ENCODE measurements around the gene SLC25A25. TPM values are rescaled to one million over a fixed set of nuclear protein-coding genes. Genes with fewer than 3 reads are reported as not detected.

SLC25A25 gene
- total RNA-seq, 1 experiment from 2014 or later: 10.7 TPM

- no TSS peak for BruUV-seq (replicated peaks)
- Histone ChIP-seq H3K36me3 (ENCODE audit: control insufficient read depth, insufficient read depth, low read length) (no peaks in the 10 kb centered on the region), H3K27ac (ENCODE audit: low read length) (no peak overlapping the region), H3K4me1 (ENCODE audit: control insufficient read depth, insufficient read depth, low read length) (no peaks in the 10 kb centered on the region; the same call in none of the 2 replicates), H3K9me3 (ENCODE audit: control insufficient read depth, insufficient read depth, low read depth, low read length) (no peaks in the 10 kb centered on the region), H3K4me3 (ENCODE audit: low read depth in 2 of 2, low read length in 2 of 2) (no peak overlapping the region), H3K27me3 (ENCODE audit: control insufficient read depth, insufficient read depth, low read length) (no peaks in the 10 kb centered on the region)
- ChIA-PET POLR2A (no interaction called here), CTCF (no interaction called here)
- ATAC-seq (no peak), DNase-seq (ENCODE audit: low read depth, low spot score) (no peak)
- no peak for TF ChIP-seq POLR2AphosphoS5 (IDR thresholded peaks at IDR 0.05; ENCODE audit: low read depth, low read length)
- intact Hi-C loops (cut with micrococcal nuclease; ENCODE audit: unreplicated experiment): no loop called here
- in situ Hi-C loops (cut with HindIII; ENCODE audit: low pct_unique_long_range_greater_than_20kb, low sequenced_read_pairs): no loop called here
Observed at GRCh38 chr9:128153947-128154695, 86.1 kb downstream of the SLC25A25 start.

DNA sequence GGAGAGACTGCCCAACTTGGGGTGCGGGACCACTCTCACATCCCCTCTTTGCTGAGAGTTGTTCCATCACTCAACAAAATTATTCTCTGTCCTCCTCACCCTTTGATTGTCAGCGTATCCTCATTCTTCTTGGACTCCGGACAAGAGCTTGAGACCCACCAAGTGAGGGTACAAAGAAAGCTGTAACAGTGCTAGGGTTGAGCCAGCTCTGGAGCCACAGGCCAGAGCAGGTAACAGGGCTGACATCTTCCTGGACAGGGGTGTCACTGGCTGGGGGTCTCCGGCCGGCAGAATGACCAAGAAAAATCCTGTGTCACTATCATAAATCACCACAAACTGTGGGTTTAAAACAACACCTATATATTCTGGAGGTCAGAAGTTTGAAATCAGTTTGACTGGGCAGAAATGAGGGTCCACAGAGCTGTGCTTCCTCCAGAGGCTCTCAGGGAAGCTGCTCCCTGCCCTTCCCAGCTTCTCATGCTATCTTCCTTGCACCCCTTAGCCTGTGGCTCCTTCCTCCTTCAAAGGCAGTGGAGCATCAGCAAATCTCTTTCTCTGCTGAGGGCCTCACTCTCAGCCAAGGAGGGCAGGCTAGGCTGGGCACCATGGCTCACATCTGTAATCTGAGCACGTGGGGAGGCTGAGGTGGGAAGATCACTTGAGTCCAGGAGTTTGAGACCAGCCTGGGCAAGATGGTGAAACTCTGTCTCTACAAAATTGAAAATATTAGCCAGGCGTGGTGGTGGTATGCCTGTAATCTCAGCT is 87.9 kb downstream of the SLC25A25 start:
- Histone ChIP-seq H3K4me3 (ENCODE audit: low read depth in 2 of 2, low read length in 2 of 2) (no peak overlapping the region), H3K9me3 (ENCODE audit: control insufficient read depth, insufficient read depth, low read depth, low read length) (no peaks in the 10 kb centered on the region), H3K27ac (ENCODE audit: low read length) (no peak overlapping the region), H3K4me1 (ENCODE audit: control insufficient read depth, insufficient read depth, low read length) (peaks cover 4% of the 10 kb centered on the region; the same call in 1 of the 2 replicates), H3K27me3 (ENCODE audit: control insufficient read depth, insufficient read depth, low read length) (no peaks in the 10 kb centered on the region), H3K36me3 (ENCODE audit: control insufficient read depth, insufficient read depth, low read length) (no peaks in the 10 kb centered on the region; the same call in 1 of the 2 replicates)
- intact Hi-C loops (cut with micrococcal nuclease; ENCODE audit: unreplicated experiment) (no loop called here), in situ Hi-C loops (cut with HindIII; ENCODE audit: low pct_unique_long_range_greater_than_20kb, low sequenced_read_pairs) (no loop called here)
- ATAC-seq (no peak), DNase-seq (ENCODE audit: low read depth, low spot score) (no peak)
- no peak for TF ChIP-seq CTCF (IDR thresholded peaks at IDR 0.05)
- no peak for TF ChIP-seq REST (IDR thresholded peaks at IDR 0.05; ENCODE audit: insufficient read depth in 1 of 2, low read depth in 2 of 2, low read length in 1 of 2)
- TF ChIP-seq TCF7L2 (IDR thresholded peaks at IDR 0.05; ENCODE audit: low read depth, low read length): no peak
- TF ChIP-seq POLR2AphosphoS5 (IDR thresholded peaks at IDR 0.05; ENCODE audit: low read depth, low read length): no peak
- TF ChIP-seq SIN3A (IDR thresholded peaks at IDR 0.05; ENCODE audit: borderline replicate concordance, insufficient read depth, low read depth, low read length): no peak
- POLR2A ChIA-PET: no interaction called here
- CTCF ChIA-PET: interaction anchor here (1.6 kb wide), 1 partner anchor 35 kb away, joined by 7 read pairs; no protein-coding TSS in a partner anchor
- no TSS peak for BruUV-seq (replicated peaks)

Other genes starting within 250 kb of the SLC25A25 start
- gene ENG, start 213.6 kb upstream of the SLC25A25 start, total RNA-seq (2021; ENCODE audit: unreplicated experiment): 25.1 TPM
- 62.1 TPM for gene AK1, start 190.6 kb upstream of the SLC25A25 start, total RNA-seq (2021; ENCODE audit: unreplicated experiment)
- 50.2 TPM for gene ST6GALNAC6, start 168.6 kb upstream of the SLC25A25 start, total RNA-seq (2021; ENCODE audit: unreplicated experiment)
- 38.0 TPM for gene ST6GALNAC4, start 151.2 kb upstream of the SLC25A25 start, total RNA-seq (2021; ENCODE audit: unreplicated experiment)
- 7.8 TPM for gene PIP5KL1, start 137.5 kb upstream of the SLC25A25 start, total RNA-seq (2021; ENCODE audit: unreplicated experiment)
- 58.7 TPM for gene DPM2, start 130.4 kb upstream of the SLC25A25 start, total RNA-seq (2021; ENCODE audit: unreplicated experiment)
- gene EEIG1, start 87.2 kb upstream of the SLC25A25 start, total RNA-seq (2021; ENCODE audit: unreplicated experiment): 361 TPM
- 14.6 TPM for gene NAIF1, start 912 bp upstream of the SLC25A25 start, total RNA-seq (2021; ENCODE audit: unreplicated experiment)
- 76.8 TPM for gene PTGES2, start 59.5 kb downstream of the SLC25A25 start, total RNA-seq (2021; ENCODE audit: unreplicated experiment)
- gene LCN2, start 81.2 kb downstream of the SLC25A25 start, total RNA-seq (2021; ENCODE audit: unreplicated experiment): 1.0 TPM
- gene BBLN, start 92.0 kb downstream of the SLC25A25 start, total RNA-seq (2021; ENCODE audit: unreplicated experiment): 48.5 TPM
- 111 TPM for gene CIZ1, start 123.3 kb downstream of the SLC25A25 start, total RNA-seq (2021; ENCODE audit: unreplicated experiment)
- gene DNM1, start 135.1 kb downstream of the SLC25A25 start, total RNA-seq (2021; ENCODE audit: unreplicated experiment): 18.7 TPM
- gene GOLGA2, start 207.8 kb downstream of the SLC25A25 start, total RNA-seq (2021; ENCODE audit: unreplicated experiment): 69.6 TPM
- gene SWI5, start 208.0 kb downstream of the SLC25A25 start, total RNA-seq (2021; ENCODE audit: unreplicated experiment): 28.3 TPM